ENCODE measurements around the gene NDUFAF7.

- no peak for TF ChIP-seq CTCF (IDR thresholded peaks at IDR 0.05)
- TF ChIP-seq POLR2A (IDR thresholded peaks at IDR 0.05), result no peak
Observed at GRCh38 chr2:37244755-37245154, 13.3 kb downstream of the NDUFAF7 start.

All from suprapubic skin (tissue), 3 donors.